ENCODE results near the gene UGT1A10.

The UGT1A10 gene

DNA sequence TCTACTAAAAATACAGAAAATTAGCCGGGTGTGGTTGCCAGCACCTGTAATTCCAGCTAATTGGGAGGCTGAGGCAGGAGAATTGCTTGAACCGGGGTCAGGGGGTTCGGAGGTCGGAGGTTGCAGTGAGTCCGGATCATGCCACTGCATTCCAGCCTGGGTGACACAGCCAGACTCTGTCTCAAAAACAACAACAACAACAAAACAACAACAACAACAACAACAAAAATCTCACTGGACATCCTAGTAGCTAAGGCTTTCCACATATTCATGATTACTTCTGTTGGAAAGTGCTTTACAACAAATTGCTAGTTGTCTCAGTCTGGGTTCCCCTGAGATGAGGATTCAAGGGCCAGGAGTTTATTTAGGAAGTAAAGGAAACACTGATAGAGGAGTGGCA is 137.6 kb downstream of the UGT1A10 start:
- H3K4me3 ChIP-seq (ENCODE audit: low read depth, low read length) = no peak overlapping the region
- TF ChIP-seq, protein P1, sequence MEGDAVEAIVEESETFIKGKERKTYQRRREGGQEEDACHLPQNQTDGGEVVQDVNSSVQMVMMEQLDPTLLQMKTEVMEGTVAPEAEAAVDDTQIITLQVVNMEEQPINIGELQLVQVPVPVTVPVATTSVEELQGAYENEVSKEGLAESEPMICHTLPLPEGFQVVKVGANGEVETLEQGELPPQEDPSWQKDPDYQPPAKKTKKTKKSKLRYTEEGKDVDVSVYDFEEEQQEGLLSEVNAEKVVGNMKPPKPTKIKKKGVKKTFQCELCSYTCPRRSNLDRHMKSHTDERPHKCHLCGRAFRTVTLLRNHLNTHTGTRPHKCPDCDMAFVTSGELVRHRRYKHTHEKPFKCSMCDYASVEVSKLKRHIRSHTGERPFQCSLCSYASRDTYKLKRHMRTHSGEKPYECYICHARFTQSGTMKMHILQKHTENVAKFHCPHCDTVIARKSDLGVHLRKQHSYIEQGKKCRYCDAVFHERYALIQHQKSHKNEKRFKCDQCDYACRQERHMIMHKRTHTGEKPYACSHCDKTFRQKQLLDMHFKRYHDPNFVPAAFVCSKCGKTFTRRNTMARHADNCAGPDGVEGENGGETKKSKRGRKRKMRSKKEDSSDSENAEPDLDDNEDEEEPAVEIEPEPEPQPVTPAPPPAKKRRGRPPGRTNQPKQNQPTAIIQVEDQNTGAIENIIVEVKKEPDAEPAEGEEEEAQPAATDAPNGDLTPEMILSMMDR (IDR thresholded peaks at IDR 0.05; ENCODE audit: insufficient read depth, low read depth, low read length, missing control alignments) = no peak
- DNase-seq (ENCODE audit: low read depth) = no peak

DNA sequence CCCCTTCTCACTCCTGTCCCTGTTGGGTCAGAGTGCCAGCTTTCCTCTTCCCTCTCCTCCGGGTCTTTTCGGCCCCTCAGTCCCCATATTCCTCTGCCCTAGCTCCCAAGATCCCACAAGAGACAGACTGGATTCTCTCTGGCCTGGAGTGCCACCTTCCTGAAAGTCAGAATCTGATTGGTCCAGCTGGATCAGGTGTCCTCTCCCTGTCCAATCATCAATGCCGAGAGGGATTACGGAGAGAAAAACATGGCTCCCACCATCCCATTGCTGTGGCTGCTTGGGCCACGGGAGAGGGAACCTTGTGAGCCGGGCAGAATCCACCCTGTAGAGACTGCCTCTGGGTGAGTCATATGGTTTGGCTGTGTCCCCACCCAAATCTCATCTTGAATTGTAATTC is 139.2 kb downstream of the UGT1A10 start:
- TF ChIP-seq, protein P1 (IDR thresholded peaks at IDR 0.05; ENCODE audit: insufficient read depth, low read depth, low read length, missing control alignments) = no peak
- no peak for DNase-seq (ENCODE audit: low read depth)
- H3K4me3 ChIP-seq (ENCODE audit: low read depth, low read length) = no peak overlapping the region

DNA sequence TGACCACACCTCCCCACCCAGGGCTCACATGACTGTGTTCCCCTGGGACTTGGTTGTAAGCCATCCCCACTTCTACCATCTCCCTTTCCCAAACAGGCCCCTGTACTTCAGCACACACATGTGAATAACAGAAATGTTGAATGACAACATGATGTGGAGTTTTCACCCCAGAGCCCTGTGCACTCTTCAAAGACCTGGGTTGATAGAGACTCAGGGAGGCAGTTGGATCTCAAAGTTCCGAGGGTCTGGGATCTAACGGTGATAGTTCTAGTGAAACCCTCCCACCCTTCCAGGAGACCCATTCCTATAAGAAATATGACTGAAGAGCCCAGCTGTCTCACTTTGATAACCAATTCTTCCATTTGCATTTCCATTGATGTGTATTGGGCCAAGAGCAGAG is 141.8 kb downstream of the UGT1A10 start, which contains the start of gene MROH2A:
TSS of gene MROH2A (plus strand) at position 301 of the 400 bp plus-strand sequence. CDS start 1,029 bp downstream, outside the sequence.
- DNase-seq (ENCODE audit: low read depth) = no peak
- H3K4me3 ChIP-seq (ENCODE audit: low read depth, low read length) = no peak within 1 kb of the TSS
- TF ChIP-seq, protein P1 (IDR thresholded peaks at IDR 0.05; ENCODE audit: insufficient read depth, low read depth, low read length, missing control alignments) = no peak

DNA sequence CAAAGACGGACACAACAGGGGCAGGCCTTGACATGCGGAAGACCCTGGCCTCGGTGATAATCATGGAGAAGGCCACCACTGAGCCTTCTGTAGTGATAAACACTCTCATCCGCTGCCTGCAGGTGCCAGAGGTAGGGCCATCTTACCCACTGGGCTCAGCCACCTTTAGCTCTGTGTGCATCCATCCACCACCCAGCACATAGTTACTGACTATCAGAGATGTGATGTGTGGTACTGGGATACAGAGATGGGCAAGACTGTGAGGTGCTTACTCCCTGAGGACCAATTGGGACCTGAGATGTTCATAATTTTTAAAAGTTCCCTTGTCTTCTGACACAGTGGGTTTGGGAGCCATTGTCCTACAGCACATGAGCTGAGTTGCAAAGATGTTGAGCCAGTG is 143.5 kb downstream of the UGT1A10 start:
- no peak overlapping the region for H3K4me3 ChIP-seq (ENCODE audit: low read depth, low read length)
- no peak for DNase-seq (ENCODE audit: low read depth)
- TF ChIP-seq, protein P1 (IDR thresholded peaks at IDR 0.05; ENCODE audit: insufficient read depth, low read depth, low read length, missing control alignments) = no peak

- TF ChIP-seq, protein P1 (IDR thresholded peaks at IDR 0.05; ENCODE audit: insufficient read depth, low read depth, low read length, missing control alignments) = no peak
- no peak for DNase-seq (ENCODE audit: low read depth)
Observed at GRCh38 chr2:233780771-233781170, 144.5 kb downstream of the UGT1A10 start.

GRCh38 chr2:233789554-233789953 is 153.3 kb downstream of the UGT1A10 start:
- DNase-seq (ENCODE audit: low read depth) = no peak
- TF ChIP-seq, protein P1 (IDR thresholded peaks at IDR 0.05; ENCODE audit: insufficient read depth, low read depth, low read length, missing control alignments) = no peak
- no peak overlapping the region for H3K4me3 ChIP-seq (ENCODE audit: low read depth, low read length)

More at GRCh38 chr2:233780771-233781170, 144.5 kb downstream of the UGT1A10 start:
- no peak overlapping the region for H3K4me3 ChIP-seq (ENCODE audit: low read depth, low read length)

- TF ChIP-seq, protein P1 (IDR thresholded peaks at IDR 0.05; ENCODE audit: insufficient read depth, low read depth, low read length, missing control alignments) = no peak
- no peak overlapping the region for H3K4me3 ChIP-seq (ENCODE audit: low read depth, low read length)
- DNase-seq (ENCODE audit: low read depth) = no peak
Observed at GRCh38 chr2:233791151-233791882, 155.1 kb downstream of the UGT1A10 start.

Data from GM12865 (cell line).